MM.1S (cell line): Measurements from ENCODE around the gene TGFB1.

ENCODE experiments used
- DNase-seq: peaks from one replicate; pipeline ENCODE4 v3.0.0-alpha.2; 2015
- H2AFZ ChIP-seq: fragments of 300-600 bp; sonication (generic); 2 replicates; pipeline ENCODE4 v1.6.0; 2016; ENCODE audit warnings: antibody characterized with exemption, low read length
- H3F3A ChIP-seq: fragments of 300-600 bp; sonication (generic); 2 replicates; pipeline ENCODE4 v1.6.1; 2016; ENCODE audit warnings: mild to moderate bottlenecking, antibody characterized with exemption, low read length, moderate library complexity, mixed read lengths; ENCODE audit not compliant: insufficient read depth
- H3K27ac ChIP-seq: fragments of 300-600 bp; sonication (generic); 2 replicates; pipeline ENCODE4 v1.5.1; 2016; ENCODE audit warnings: mild to moderate bottlenecking, low read length
- H3K27me3 ChIP-seq: fragments of 300-600 bp; sonication (generic); replicated peaks from 2 replicates; pipeline ENCODE4 v1.6.0; 2016; ENCODE audit warnings: low read length; ENCODE audit not compliant: insufficient read depth
- H3K36me3 ChIP-seq: fragments of 300-600 bp; sonication (generic); replicated peaks from 2 replicates; pipeline ENCODE4 v1.6.1; 2016; ENCODE audit warnings: mild to moderate bottlenecking, low read length, mixed read lengths; ENCODE audit not compliant: insufficient read depth
- H3K4me1 ChIP-seq: fragments of 300-600 bp; sonication (generic); 2 replicates; pipeline ENCODE4 v1.6.1; 2016; ENCODE audit warnings: low read length, mixed read lengths
- H3K4me2 ChIP-seq: fragments of 300-600 bp; sonication (generic); 2 replicates; pipeline ENCODE4 v1.6.0; 2016; ENCODE audit warnings: low read depth, low read length
- H3K4me3 ChIP-seq: fragments of 300-600 bp; sonication (generic); 2 replicates; pipeline ENCODE4 v1.5.1; 2016; ENCODE audit warnings: low read length, mixed read lengths
- H3K79me2 ChIP-seq: fragments of 300-600 bp; sonication (generic); 2 replicates; pipeline ENCODE4 v1.6.1; 2016; ENCODE audit warnings: mixed run types, low read length, mixed read lengths
- H3K9ac ChIP-seq: fragments of 300-600 bp; sonication (generic); 2 replicates; pipeline ENCODE4 v1.6.1; 2016; ENCODE audit warnings: low read length, mixed read lengths
- H3K9me2 ChIP-seq: fragments of 300-600 bp; sonication (generic); replicated peaks from 2 replicates; pipeline ENCODE4 v1.6.1; 2016; ENCODE audit warnings: mild to moderate bottlenecking, low read length, mixed read lengths; ENCODE audit not compliant: insufficient read depth
- H3K9me3 ChIP-seq: fragments of 300-600 bp; sonication (generic); replicated peaks from 2 replicates; pipeline ENCODE4 v1.6.1; 2016; ENCODE audit warnings: mild to moderate bottlenecking, low read length, mixed read lengths; ENCODE audit not compliant: insufficient read depth
- H4K20me1 ChIP-seq: fragments of 300-600 bp; sonication (generic); 2 replicates; pipeline ENCODE4 v1.6.1; 2016; ENCODE audit warnings: mild to moderate bottlenecking, low read length, moderate library complexity, mixed read lengths; ENCODE audit not compliant: insufficient read depth
- CTCF ChIP-seq: fragments of 300-600 bp; sonication (generic); IDR thresholded peaks from 2 replicates; pipeline ENCODE4 v1.5.1; 2016; ENCODE audit warnings: antibody characterized with exemption, low read length, mixed read lengths
- EZH2 ChIP-seq: fragments of 300-600 bp; sonication (generic); optimal IDR thresholded peaks from 2 replicates; pipeline ENCODE3; 2017; ENCODE audit warnings: low read depth, mild to moderate bottlenecking, antibody characterized with exemption, low read length, mixed read lengths
- EZH2phosphoT487 ChIP-seq: fragments of 300-600 bp; sonication (generic); IDR thresholded peaks from 2 replicates; pipeline ENCODE4 v1.6.1; 2018; ENCODE audit warnings: antibody characterized with exemption, low read length

TGFB1 gene

GRCh38 chr19:41354343-41354953 is 726 bp upstream of the TGFB1 start:
- no peaks in the 10 kb centered on the region for H3K36me3 ChIP-seq
- TF ChIP-seq EZH2 (no peak), EZH2phosphoT487 (no peak), CTCF (no peak)
- H3K27me3 ChIP-seq, result no peaks in the 10 kb centered on the region
- no peak overlapping the region; the same call in 1 of the 2 replicates for H3K9ac ChIP-seq
- peaks cover 6% of the 10 kb centered on the region; the same call in 1 of the 2 replicates for H3F3A ChIP-seq
- no peak for DNase-seq
- H4K20me1 ChIP-seq, result no peaks in the 10 kb centered on the region
- peaks cover 5% of the 10 kb centered on the region; the same call in 1 of the 2 replicates for H3K4me1 ChIP-seq
- H2AFZ ChIP-seq, result no peak overlapping the region
- peaks cover 3% of the 10 kb centered on the region; the same call in 1 of the 2 replicates for H3K79me2 ChIP-seq
- peak overlapping the region; percentile 96; the same call in 1 of the 2 replicates for H3K4me2 ChIP-seq
- no peak overlapping the region; the same call in 1 of the 2 replicates for H3K27ac ChIP-seq
- peak overlapping the region; percentile 91 for H3K4me3 ChIP-seq
- H3K9me2 ChIP-seq, result no peaks in the 10 kb centered on the region
- H3K9me3 ChIP-seq, result no peaks in the 10 kb centered on the region

GRCh38 chr19:41352609-41353465 is 885 bp downstream of the TGFB1 start:
- Histone ChIP-seq H3K4me3 (peak overlapping the region; percentile 91), H3K9ac (peak overlapping the region; percentile 67), H3F3A (peaks cover 11% of the 10 kb centered on the region), H3K9me2 (no peaks in the 10 kb centered on the region), H3K27ac (peak overlapping the region; percentile 32; the same call in 1 of the 2 replicates), H3K4me1 (peaks cover 8% of the 10 kb centered on the region; the same call in 1 of the 2 replicates), H2AFZ (peak overlapping the region; percentile 87), H3K9me3 (no peaks in the 10 kb centered on the region), H3K4me2 (peak overlapping the region; percentile 96), H4K20me1 (no peaks in the 10 kb centered on the region), H3K79me2 (peaks cover 3% of the 10 kb centered on the region; the same call in 1 of the 2 replicates), H3K36me3 (no peaks in the 10 kb centered on the region), H3K27me3 (no peaks in the 10 kb centered on the region)
- TF ChIP-seq EZH2, result no peak
- peak; percentile 70 for TF ChIP-seq CTCF
- TF ChIP-seq EZH2phosphoT487, result no peak
- DNase-seq, result peak; percentile 70

GRCh38 chr19:41352279-41352608 is 1.5 kb downstream of the TGFB1 start:
- H3K4me1 ChIP-seq, result peaks cover 8% of the 10 kb centered on the region; the same call in 1 of the 2 replicates
- no peaks in the 10 kb centered on the region for H3K9me2 ChIP-seq
- peak overlapping the region; percentile 96 for H3K4me2 ChIP-seq
- no peaks in the 10 kb centered on the region for H3K9me3 ChIP-seq
- peaks cover 11% of the 10 kb centered on the region for H3F3A ChIP-seq
- H3K4me3 ChIP-seq, result peak overlapping the region; percentile 91
- DNase-seq, result no peak
- H3K27me3 ChIP-seq, result no peaks in the 10 kb centered on the region
- H2AFZ ChIP-seq, result peak overlapping the region; percentile 87
- peak overlapping the region; percentile 67; the same call in 1 of the 2 replicates for H3K9ac ChIP-seq
- no peaks in the 10 kb centered on the region for H3K36me3 ChIP-seq
- H4K20me1 ChIP-seq, result no peaks in the 10 kb centered on the region
- TF ChIP-seq CTCF (no peak), EZH2phosphoT487 (no peak), EZH2 (no peak)
- peaks cover 3% of the 10 kb centered on the region; the same call in 1 of the 2 replicates for H3K79me2 ChIP-seq
- no peak overlapping the region for H3K27ac ChIP-seq
